Neuronal stem cell (in vitro differentiated cells): Measurements from ENCODE around the gene RTKN2.

Experiments used
- DNase-seq: peaks from one replicate; pipeline ENCODE4 v3.0.0-alpha.2; 2013; ENCODE audit warnings: low spot score
- H2AFZ ChIP-seq: one replicate; pipeline ENCODE4 v1.6.1; 2013; ENCODE audit warnings: mild to moderate bottlenecking, low read length, inconsistent platforms
- H2AK5ac ChIP-seq: 2 replicates; pipeline ENCODE4 v1.6.1; 2013; ENCODE audit warnings: low read depth, mild to moderate bottlenecking, inconsistent platforms, low read length, moderate library complexity, mixed read lengths
- H2BK120ac ChIP-seq: 2 replicates; pipeline ENCODE4 v1.6.1; 2013; ENCODE audit warnings: low read depth, mild to moderate bottlenecking, inconsistent platforms, low read length, moderate library complexity, mixed read lengths
- H2BK12ac ChIP-seq: one replicate; pipeline ENCODE4 v1.6.1; 2013; ENCODE audit warnings: low read length, inconsistent platforms
- H2BK15ac ChIP-seq: 2 replicates; pipeline ENCODE4 v1.6.1; 2013; ENCODE audit warnings: mild to moderate bottlenecking, low read length, inconsistent platforms, mixed read lengths
- H2BK5ac ChIP-seq: one replicate; pipeline ENCODE4 v1.6.1; 2013; ENCODE audit warnings: inconsistent platforms, mild to moderate bottlenecking, low read length, moderate library complexity
- H3K14ac ChIP-seq: one replicate; pipeline ENCODE4 v1.6.1; 2013; ENCODE audit warnings: low read length, inconsistent platforms
- H3K18ac ChIP-seq: 2 replicates; pipeline ENCODE4 v1.6.1; 2013; ENCODE audit warnings: low read length, inconsistent platforms
- H3K23ac ChIP-seq: 2 replicates; pipeline ENCODE4 v1.6.1; 2013; ENCODE audit warnings: low read depth, mild to moderate bottlenecking, mixed read lengths, low read length, inconsistent platforms; ENCODE audit not compliant: poor library complexity
- H3K27ac ChIP-seq: replicated peaks from 3 replicates; pipeline ENCODE4 v1.5.1; 2013; ENCODE audit warnings: low read length, inconsistent platforms
- H3K27me3 ChIP-seq, 3 experiments: 2 replicates each; pipeline ENCODE4 v1.6.1; 2013; ENCODE audit warnings: low read length in 3 of 3, mild to moderate bottlenecking in 2 of 3, inconsistent platforms in 1 of 3, low read depth in 1 of 3, mixed read lengths in 1 of 3, moderate library complexity in 1 of 3; ENCODE audit not compliant: control insufficient read depth in 3 of 3, insufficient read depth in 3 of 3
- H3K36me3 ChIP-seq, 2 donors: replicated peaks in 1 of 2; 2 replicates each; pipeline ENCODE4 v1.6.1; 2013; ENCODE audit warnings: low read length in 2 of 2; ENCODE audit not compliant: control insufficient read depth in 2 of 2, insufficient read depth in 2 of 2
- H3K4ac ChIP-seq: 2 replicates; pipeline ENCODE4 v1.6.1; 2013; ENCODE audit warnings: inconsistent platforms, mild to moderate bottlenecking, low read length, moderate library complexity
- H3K4me1 ChIP-seq, 2 donors: 1 replicate in 1 of 2; 2 replicates in 1 of 2; pipeline ENCODE4 v1.6.1; 2013; ENCODE audit warnings: low read length in 2 of 2, low read depth in 1 of 2; ENCODE audit not compliant: control insufficient read depth in 2 of 2, insufficient read depth in 1 of 2
- H3K4me2 ChIP-seq: one replicate; pipeline ENCODE4 v1.6.1; 2013; ENCODE audit warnings: mild to moderate bottlenecking, low read length, inconsistent platforms; ENCODE audit not compliant: insufficient read depth, poor library complexity, severe bottlenecking
- H3K4me3 ChIP-seq, 2 donors: 2 replicates each; pipeline ENCODE4 v1.5.1; 2013; ENCODE audit warnings: low read length in 2 of 2, mild to moderate bottlenecking in 2 of 2, inconsistent platforms in 1 of 2, moderate library complexity in 1 of 2
- H3K79me1 ChIP-seq: one replicate; pipeline ENCODE4 v1.6.1; 2013; ENCODE audit warnings: low read depth, mild to moderate bottlenecking, inconsistent platforms, low read length, moderate library complexity
- H3K9ac ChIP-seq: one replicate; pipeline ENCODE4 v1.6.1; 2013; ENCODE audit warnings: mild to moderate bottlenecking, low read depth, low read length, inconsistent platforms; ENCODE audit not compliant: poor library complexity
- H3K9me3 ChIP-seq, 2 donors: replicated peaks in 1 of 2; 2 replicates each; pipeline versions ENCODE3 to v1.6.1; 2013; ENCODE audit warnings: low read length in 2 of 2, mild to moderate bottlenecking in 2 of 2, inconsistent platforms in 1 of 2, low read depth in 1 of 2, mixed read lengths in 1 of 2, moderate library complexity in 1 of 2; ENCODE audit not compliant: control insufficient read depth in 2 of 2, insufficient read depth in 1 of 2
- H4K8ac ChIP-seq: one replicate; pipeline ENCODE4 v1.6.1; 2013; ENCODE audit warnings: low read depth, mild to moderate bottlenecking, inconsistent platforms, low read length, moderate library complexity
- H4K91ac ChIP-seq: one replicate; pipeline ENCODE4 v1.6.1; 2013; ENCODE audit warnings: low read length, low read depth, mild to moderate bottlenecking, inconsistent platforms; ENCODE audit not compliant: poor library complexity
- WGBS, 2 donors: extraction: QIAGEN DNeasy Blood & Tissue Kit; methylation state at CpG; one replicate each; pipeline ENCODE4 v1.1.7; 2013; ENCODE audit warnings: missing lambda C conversion rate in 2 of 2, mixed read lengths in 1 of 2; ENCODE audit not compliant: insufficient read length in 2 of 2, insufficient replicate concordance in 1 of 2; ENCODE audit errors: extremely low coverage in 2 of 2; 5-methylcytosine and 5-hydroxymethylcytosine counted together

Gene RTKN2

DNA sequence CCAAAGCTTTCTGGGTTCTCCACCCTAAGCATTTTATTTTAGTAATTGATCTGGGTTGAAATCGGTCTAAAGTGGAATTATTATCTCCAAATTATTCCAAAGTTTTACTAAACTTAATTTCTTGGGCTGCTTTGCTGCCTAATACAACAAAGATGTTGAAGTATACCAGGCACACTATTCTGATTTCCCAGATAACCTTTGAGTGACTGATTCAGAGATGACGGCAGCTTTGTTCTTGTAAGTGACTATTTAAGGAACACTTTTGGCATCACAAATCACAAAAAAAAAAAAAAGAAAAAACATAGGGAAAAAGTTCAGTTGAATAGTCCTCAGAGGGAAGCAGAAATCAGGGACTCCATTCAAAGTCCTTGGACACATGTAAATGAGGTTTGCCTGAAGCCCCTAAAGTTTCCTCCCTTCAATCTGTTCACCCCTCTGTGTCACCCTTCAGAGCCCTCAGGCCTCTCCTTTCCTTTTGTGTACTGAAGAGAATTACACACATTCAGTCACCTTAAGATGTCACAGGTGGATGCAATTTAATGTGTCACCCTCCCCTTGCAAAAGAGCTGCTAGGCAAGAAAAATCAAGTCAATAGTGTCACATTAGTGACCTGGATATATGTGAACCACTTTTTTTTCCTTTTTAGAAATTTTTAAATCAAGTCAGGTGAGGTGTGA lies 81.5 kb downstream of the RTKN2 start:
- Histone ChIP-seq H3K4me1 (no peaks in the 10 kb centered on the region), H4K8ac (no peak overlapping the region), H2AK5ac (no peak overlapping the region), H3K14ac (no peak overlapping the region), H3K18ac (no peak overlapping the region), H3K4ac (no peak overlapping the region), H3K27ac (no peak overlapping the region), H2BK5ac (no peak overlapping the region), H3K4me3 (no peak overlapping the region), H4K91ac (no peak overlapping the region), H3K79me1 (no peaks in the 10 kb centered on the region), H3K27me3 (no peaks in the 10 kb centered on the region), H2AFZ (no peak overlapping the region), H2BK15ac (no peak overlapping the region), H3K9me3 (no peaks in the 10 kb centered on the region), H3K23ac (no peak overlapping the region), H2BK12ac (no peak overlapping the region), H2BK120ac (no peak overlapping the region), H3K36me3 (peaks cover 4 to 35% of the 10 kb centered on the region in 2 donors), H3K4me2 (no peak overlapping the region), H3K9ac (no peak overlapping the region)
- DNase-seq, result no peak
- WGBS, 2 donors, result no CpG with 5 or more reads among the region's 2 CpGs

- WGBS, 2 donors, result no CpG with 5 or more reads among the region's 11 CpGs
- no peak overlapping the region for H4K91ac ChIP-seq
- no peak overlapping the region for H2BK15ac ChIP-seq
These were observed 82.5 kb downstream of the RTKN2 start for GRCh38 chr10:62185919-62186692.

GRCh38 chr10:62183857-62184795 lies 84.5 kb downstream of the RTKN2 start:
- Histone ChIP-seq H3K23ac (no peak overlapping the region), H2BK12ac (no peak overlapping the region), H3K79me1 (no peaks in the 10 kb centered on the region), H2BK5ac (no peak overlapping the region), H3K4me1 (no peaks in the 10 kb centered on the region), H3K9me3 (no peaks in the 10 kb centered on the region), H3K18ac (no peak overlapping the region), H2BK15ac (no peak overlapping the region), H3K14ac (no peak overlapping the region), H3K4ac (no peak overlapping the region), H2AFZ (no peak overlapping the region), H2AK5ac (no peak overlapping the region), H3K27me3 (no peaks in the 10 kb centered on the region), H3K36me3 (peaks cover 1 to 10% of the 10 kb centered on the region in 2 donors), H4K8ac (no peak overlapping the region), H2BK120ac (no peak overlapping the region), H3K9ac (no peak overlapping the region), H3K27ac (no peak overlapping the region), H3K4me2 (no peak overlapping the region), H3K4me3 (no peak overlapping the region), H4K91ac (no peak overlapping the region)
- no peak for DNase-seq
- WGBS, 2 donors, result 100% methylated on average over 1 of the region's 5 CpGs; no CpG with 5 or more reads in 1 of the 2 donors

More at GRCh38 chr10:62185919-62186692, 82.5 kb downstream of the RTKN2 start:
- Histone ChIP-seq H3K79me1 (no peaks in the 10 kb centered on the region), H3K4ac (no peak overlapping the region), H3K23ac (no peak overlapping the region), H3K4me2 (no peak overlapping the region), H2BK120ac (no peak overlapping the region), H2BK12ac (no peak overlapping the region), H3K36me3 (peaks cover 4 to 27% of the 10 kb centered on the region in 2 donors), H4K8ac (no peak overlapping the region), H2AK5ac (no peak overlapping the region), H3K9me3 (no peaks in the 10 kb centered on the region), H2AFZ (no peak overlapping the region), H3K18ac (no peak overlapping the region), H2BK5ac (no peak overlapping the region), H3K14ac (no peak overlapping the region), H3K9ac (no peak overlapping the region), H3K4me1 (no peaks in the 10 kb centered on the region), H3K27me3 (no peaks in the 10 kb centered on the region), H3K27ac (no peak overlapping the region), H3K4me3 (no peak overlapping the region)
- no peak for DNase-seq
